GM19099 (cell line): ENCODE measurements around the gene SARM1.

Source experiments
- POLR2A ChIP-seq: IDR thresholded peaks from 3 replicates; pipeline ENCODE4 v1.6.1; 2011; ENCODE audit warnings: low read depth; ENCODE audit not compliant: insufficient read length; ENCODE audit errors: extremely low read depth

The SARM1 gene

GRCh38 chr17:28372203-28372944 is 880 bp downstream of the SARM1 start:
- no peak for TF ChIP-seq POLR2A

- no peak for TF ChIP-seq POLR2A
These were observed 1.4 kb downstream of the SARM1 start for GRCh38 chr17:28372945-28373274.

GRCh38 chr17:28379814-28380801 is 8.6 kb downstream of the SARM1 start:
- no peak for TF ChIP-seq POLR2A

GRCh38 chr17:28381141-28381825 is 9.8 kb downstream of the SARM1 start:
- TF ChIP-seq POLR2A = no peak

- TF ChIP-seq POLR2A = peak; percentile 65
These were observed 13.0 kb downstream of the SARM1 start for GRCh38 chr17:28384281-28385036.

GRCh38 chr17:28385037-28385400 is 13.5 kb downstream of the SARM1 start:
- no peak for TF ChIP-seq POLR2A

GRCh38 chr17:28385406-28385805 is 13.9 kb downstream of the SARM1 start:
- no peak for TF ChIP-seq POLR2A

- no peak for TF ChIP-seq POLR2A
These were observed 14.9 kb downstream of the SARM1 start for GRCh38 chr17:28386391-28386790.

- no peak for TF ChIP-seq POLR2A
These were observed 16.6 kb downstream of the SARM1 start for GRCh38 chr17:28388106-28388505.

- no peak for TF ChIP-seq POLR2A
These were observed 18.6 kb downstream of the SARM1 start for GRCh38 chr17:28390141-28390540.

GRCh38 chr17:28390563-28390962 is 19.1 kb downstream of the SARM1 start:
- TF ChIP-seq POLR2A = no peak

- TF ChIP-seq POLR2A = no peak
These were observed 19.5 kb downstream of the SARM1 start for GRCh38 chr17:28390984-28391383.

- no peak for TF ChIP-seq POLR2A
These were observed 19.9 kb downstream of the SARM1 start for GRCh38 chr17:28391401-28391800.

- TF ChIP-seq POLR2A = no peak
These were observed 21.0 kb downstream of the SARM1 start for GRCh38 chr17:28392491-28392890.
